ENCODE results near the gene OSBPL3.
A peak's percentile ranks its signal among the peaks of the same experiment; 100 is the strongest.
"Not testable (repeated sequence)": the region's sequence is repeated elsewhere in the genome, so short reads cannot be mapped to it uniquely, and the experiment has no call there.

OSBPL3 gene

GRCh38 chr7:24911213-24911603 lies 68.8 kb downstream of the OSBPL3 start:
- peak overlapping the region; percentile 96 for H3K27ac Mint-ChIP-seq
- peaks cover 23% of the 10 kb centered on the region for H3K36me3 Mint-ChIP-seq (ENCODE audit: low read depth)
- no peaks in the 10 kb centered on the region for H3K27me3 Mint-ChIP-seq (ENCODE audit: low read depth)
- peaks cover 54% of the 10 kb centered on the region for H3K4me1 Mint-ChIP-seq (ENCODE audit: low read depth)
- H3K9me3 Mint-ChIP-seq: no peaks in the 10 kb centered on the region
- H3K4me3 Mint-ChIP-seq: peak overlapping the region; percentile 59

GRCh38 chr7:24910551-24911212 lies 69.3 kb downstream of the OSBPL3 start:
- Mint-ChIP-seq H3K27me3 (ENCODE audit: low read depth) (no peaks in the 10 kb centered on the region), H3K4me3 (peak overlapping the region; percentile 80), H3K36me3 (ENCODE audit: low read depth) (peaks cover 24% of the 10 kb centered on the region), H3K4me1 (ENCODE audit: low read depth) (peaks cover 50% of the 10 kb centered on the region), H3K9me3 (no peaks in the 10 kb centered on the region), H3K27ac (peak overlapping the region; percentile 96)

- H3K27ac Mint-ChIP-seq: no peak overlapping the region
- no peaks in the 10 kb centered on the region for H3K27me3 Mint-ChIP-seq (ENCODE audit: low read depth)
- H3K4me3 Mint-ChIP-seq: no peak overlapping the region
- no peaks in the 10 kb centered on the region for H3K9me3 Mint-ChIP-seq
- H3K4me1 Mint-ChIP-seq (ENCODE audit: low read depth): peaks cover 44% of the 10 kb centered on the region
- peaks cover 21% of the 10 kb centered on the region for H3K36me3 Mint-ChIP-seq (ENCODE audit: low read depth)
These were observed 71.3 kb downstream of the OSBPL3 start for GRCh38 chr7:24908727-24909126.

- Mint-ChIP-seq H3K4me1 (ENCODE audit: low read depth) (peaks cover 42% of the 10 kb centered on the region), H3K27ac (no peak overlapping the region), H3K9me3 (no peaks in the 10 kb centered on the region), H3K36me3 (ENCODE audit: low read depth) (peaks cover 18% of the 10 kb centered on the region), H3K27me3 (ENCODE audit: low read depth) (no peaks in the 10 kb centered on the region), H3K4me3 (no peak overlapping the region)
These were observed 71.8 kb downstream of the OSBPL3 start for GRCh38 chr7:24908166-24908565.

- H3K27me3 Mint-ChIP-seq (ENCODE audit: low read depth): no peaks in the 10 kb centered on the region
- peaks cover 39% of the 10 kb centered on the region for H3K4me1 Mint-ChIP-seq (ENCODE audit: low read depth)
- H3K9me3 Mint-ChIP-seq: no peaks in the 10 kb centered on the region
- H3K27ac Mint-ChIP-seq: no peak overlapping the region
- peaks cover 14% of the 10 kb centered on the region for H3K36me3 Mint-ChIP-seq (ENCODE audit: low read depth)
- no peak overlapping the region for H3K4me3 Mint-ChIP-seq
These were observed 72.6 kb downstream of the OSBPL3 start for GRCh38 chr7:24907311-24907886.

- peaks cover 38% of the 10 kb centered on the region for H3K4me1 Mint-ChIP-seq (ENCODE audit: low read depth)
- no peaks in the 10 kb centered on the region for H3K9me3 Mint-ChIP-seq
- peak overlapping the region; percentile 45 for H3K27ac Mint-ChIP-seq
- peaks cover 15% of the 10 kb centered on the region for H3K36me3 Mint-ChIP-seq (ENCODE audit: low read depth)
- no peaks in the 10 kb centered on the region for H3K27me3 Mint-ChIP-seq (ENCODE audit: low read depth)
- no peak overlapping the region for H3K4me3 Mint-ChIP-seq
These were observed 73.8 kb downstream of the OSBPL3 start for GRCh38 chr7:24905996-24906770.

- H3K9me3 Mint-ChIP-seq; H3K27me3 Mint-ChIP-seq (ENCODE audit: low read depth); H3K27ac Mint-ChIP-seq; H3K4me3 Mint-ChIP-seq: not testable (repeated sequence)
- Mint-ChIP-seq H3K4me1 (ENCODE audit: low read depth) (peaks cover 37% of the 10 kb centered on the region), H3K36me3 (ENCODE audit: low read depth) (peaks cover 11% of the 10 kb centered on the region)
These were observed 76.0 kb downstream of the OSBPL3 start for GRCh38 chr7:24903992-24904391.

GRCh38 chr7:24903559-24903958 lies 76.4 kb downstream of the OSBPL3 start:
- Mint-ChIP-seq H3K27ac (no peak overlapping the region), H3K4me1 (ENCODE audit: low read depth) (peaks cover 42% of the 10 kb centered on the region), H3K9me3 (no peaks in the 10 kb centered on the region), H3K27me3 (ENCODE audit: low read depth) (no peaks in the 10 kb centered on the region), H3K36me3 (ENCODE audit: low read depth) (peaks cover 11% of the 10 kb centered on the region), H3K4me3 (no peak overlapping the region)

- peaks cover 45% of the 10 kb centered on the region for H3K4me1 Mint-ChIP-seq (ENCODE audit: low read depth)
- peaks cover 11% of the 10 kb centered on the region for H3K36me3 Mint-ChIP-seq (ENCODE audit: low read depth)
These were observed 77.0 kb downstream of the OSBPL3 start for GRCh38 chr7:24902931-24903330.

GRCh38 chr7:24902276-24902675 lies 77.7 kb downstream of the OSBPL3 start:
- Mint-ChIP-seq H3K27ac (no peak overlapping the region), H3K4me3 (no peak overlapping the region), H3K27me3 (ENCODE audit: low read depth) (no peaks in the 10 kb centered on the region), H3K4me1 (ENCODE audit: low read depth) (peaks cover 45% of the 10 kb centered on the region), H3K36me3 (ENCODE audit: low read depth) (peaks cover 11% of the 10 kb centered on the region), H3K9me3 (no peaks in the 10 kb centered on the region)

More at GRCh38 chr7:24902931-24903330, 77.0 kb downstream of the OSBPL3 start:
- Mint-ChIP-seq H3K9me3 (no peaks in the 10 kb centered on the region), H3K27me3 (ENCODE audit: low read depth) (no peaks in the 10 kb centered on the region), H3K4me3 (no peak overlapping the region), H3K27ac (no peak overlapping the region)

GRCh38 chr7:24899905-24900304 lies 80.1 kb downstream of the OSBPL3 start:
- no peak overlapping the region for H3K27ac Mint-ChIP-seq
- H3K4me1 Mint-ChIP-seq (ENCODE audit: low read depth): peaks cover 53% of the 10 kb centered on the region
- H3K36me3 Mint-ChIP-seq (ENCODE audit: low read depth): peaks cover 5% of the 10 kb centered on the region
- H3K27me3 Mint-ChIP-seq (ENCODE audit: low read depth): no peaks in the 10 kb centered on the region
- H3K4me3 Mint-ChIP-seq: no peak overlapping the region
- H3K9me3 Mint-ChIP-seq: no peaks in the 10 kb centered on the region

GRCh38 chr7:24899161-24899560 lies 80.8 kb downstream of the OSBPL3 start:
- Mint-ChIP-seq H3K4me3 (no peak overlapping the region), H3K36me3 (ENCODE audit: low read depth) (peaks cover 5% of the 10 kb centered on the region), H3K4me1 (ENCODE audit: low read depth) (peaks cover 57% of the 10 kb centered on the region), H3K27me3 (ENCODE audit: low read depth) (no peaks in the 10 kb centered on the region), H3K9me3 (no peaks in the 10 kb centered on the region), H3K27ac (peak overlapping the region; percentile 33)

GRCh38 chr7:24898691-24899090 lies 81.3 kb downstream of the OSBPL3 start:
- no peak overlapping the region for H3K4me3 Mint-ChIP-seq
- H3K27me3 Mint-ChIP-seq (ENCODE audit: low read depth): no peaks in the 10 kb centered on the region
- H3K27ac Mint-ChIP-seq: peak overlapping the region; percentile 33
- H3K36me3 Mint-ChIP-seq (ENCODE audit: low read depth): peaks cover 5% of the 10 kb centered on the region
- no peaks in the 10 kb centered on the region for H3K9me3 Mint-ChIP-seq
- H3K4me1 Mint-ChIP-seq (ENCODE audit: low read depth): peaks cover 59% of the 10 kb centered on the region

GRCh38 chr7:24896031-24896501 lies 83.9 kb downstream of the OSBPL3 start:
- no peaks in the 10 kb centered on the region for H3K27me3 Mint-ChIP-seq (ENCODE audit: low read depth)
- H3K36me3 Mint-ChIP-seq (ENCODE audit: low read depth): peaks cover 8% of the 10 kb centered on the region
- peaks cover 41% of the 10 kb centered on the region for H3K4me1 Mint-ChIP-seq (ENCODE audit: low read depth)
- H3K4me3 Mint-ChIP-seq: no peak overlapping the region
- H3K27ac Mint-ChIP-seq: no peak overlapping the region
- no peaks in the 10 kb centered on the region for H3K9me3 Mint-ChIP-seq
